OCI-LY3 (cell line): Measurements from ENCODE around the gene DENND5A.
A peak's percentile ranks its signal among the peaks of the same experiment; 100 is the strongest.
"Not testable (repeated sequence)": the region's sequence is repeated elsewhere in the genome, so short reads cannot be mapped to it uniquely, and the experiment has no call there.

Source experiments
- H2AFZ ChIP-seq: fragments of 200-600, 300-600 bp; shearing (Covaris generic); 2 replicates; pipeline ENCODE4 v1.6.0; 2014; ENCODE audit warnings: antibody characterized with exemption, low read depth, low read length
- H3K27ac ChIP-seq: fragments of 200-600, 300-600 bp; sonication (generic); 2 replicates; pipeline ENCODE4 v1.5.1; 2014; ENCODE audit warnings: mild to moderate bottlenecking, low read length, moderate library complexity, mixed read lengths
- H3K27me3 ChIP-seq: fragments of 200-600, 300-600 bp; sonication (generic); 2 replicates; pipeline ENCODE4 v1.6.1; 2014; ENCODE audit warnings: low read depth, low read length, mixed read lengths
- H3K36me3 ChIP-seq: fragments of 200-600, 300-600 bp; sonication (generic); replicated peaks from 2 replicates; pipeline ENCODE3; 2014; ENCODE audit warnings: low read depth, low read length, mixed read lengths
- H3K4me1 ChIP-seq: fragments of 300-600, 200-600 bp; sonication (generic); 2 replicates; pipeline ENCODE4 v1.6.1; 2014; ENCODE audit warnings: low read length, mixed read lengths
- H3K4me2 ChIP-seq: fragments of 200-600, 300-600 bp; sonication (generic); 2 replicates; pipeline ENCODE4 v1.6.1; 2014; ENCODE audit warnings: low read length, mixed read lengths
- H3K4me3 ChIP-seq: fragments of 300-600, 200-600 bp; sonication (generic); 2 replicates; pipeline ENCODE4 v1.5.1; 2014; ENCODE audit warnings: antibody characterized with exemption, mild to moderate bottlenecking, low read length, moderate library complexity
- H3K79me2 ChIP-seq: fragments of 300-600, 200-600 bp; shearing (Covaris generic); 2 replicates; pipeline ENCODE4 v1.6.1; 2014; ENCODE audit warnings: mild to moderate bottlenecking, low read length, mixed read lengths
- H3K9ac ChIP-seq: fragments of 300-600, 200-600 bp; shearing (Covaris generic); 2 replicates; pipeline ENCODE4 v1.6.0; 2014; ENCODE audit warnings: mild to moderate bottlenecking, low read length, moderate library complexity
- H3K9me3 ChIP-seq: fragments of 200-600, 300-600 bp; shearing (Covaris generic); 2 replicates; pipeline ENCODE4 v1.6.1; 2014; ENCODE audit warnings: low read length, mixed read lengths; ENCODE audit not compliant: insufficient read depth
- H4K20me1 ChIP-seq: fragments of 200-600, 300-600 bp; sonication (generic); 2 replicates; pipeline ENCODE4 v1.6.1; 2016; ENCODE audit warnings: low read length, mixed read lengths; ENCODE audit not compliant: insufficient read depth
- CTCF ChIP-seq: fragments of 200-600, 300-600 bp; sonication (generic); IDR thresholded peaks from 2 replicates; pipeline ENCODE4 v1.5.1; 2014; ENCODE audit warnings: antibody characterized with exemption, low read length, low read depth
- EZH2phosphoT487 ChIP-seq: fragments of 200-600 bp; shearing (Covaris generic); IDR thresholded peaks from 2 replicates; pipeline ENCODE4 v1.6.1; 2018; ENCODE audit warnings: antibody characterized with exemption, mixed run types, low read depth

The DENND5A gene

DNA sequence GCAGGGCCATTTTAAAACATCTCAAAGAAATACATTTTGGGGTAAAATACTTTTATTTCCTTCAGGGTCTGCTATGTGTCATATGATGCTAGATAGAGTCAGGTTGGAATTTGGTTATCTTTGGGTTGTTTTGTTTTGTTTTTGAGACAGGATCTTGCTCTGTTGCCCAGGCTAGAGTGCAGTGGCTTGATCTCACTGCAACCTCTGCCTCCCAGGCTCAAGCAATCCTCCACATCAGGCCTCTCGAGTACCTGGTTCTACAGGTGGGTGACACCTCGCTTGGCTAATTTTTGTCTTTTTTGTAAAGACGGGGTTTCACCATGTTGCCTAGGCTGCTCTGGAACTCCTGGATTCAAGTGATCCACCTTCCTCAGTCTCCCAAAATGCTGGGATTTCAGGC, 17.3 kb downstream of the DENND5A start:
- Histone ChIP-seq H3K36me3 (no peaks in the 10 kb centered on the region), H3K79me2 (peaks cover 75% of the 10 kb centered on the region), H3K4me1 (peaks cover 27% of the 10 kb centered on the region), H3K9me3 (no peaks in the 10 kb centered on the region), H4K20me1 (peaks cover 55% of the 10 kb centered on the region), H3K27me3 (no peaks in the 10 kb centered on the region), H3K4me3 (no peak overlapping the region), H3K27ac (no peak overlapping the region), H3K4me2 (no peak overlapping the region), H3K9ac (no peak overlapping the region), H2AFZ (no peak overlapping the region)
- TF ChIP-seq EZH2phosphoT487 (no peak), CTCF (no peak)

GRCh38 chr11:9236242-9236641, 28.9 kb downstream of the DENND5A start:
- not testable (repeated sequence) for H3K36me3 ChIP-seq, H3K27ac ChIP-seq, H3K9me3 ChIP-seq, H3K9ac ChIP-seq, H3K4me3 ChIP-seq, H3K4me2 ChIP-seq, H2AFZ ChIP-seq, H3K27me3 ChIP-seq
- Histone ChIP-seq H3K79me2 (peaks cover 75% of the 10 kb centered on the region), H4K20me1 (peaks cover 43% of the 10 kb centered on the region), H3K4me1 (peaks cover 14% of the 10 kb centered on the region)

DNA sequence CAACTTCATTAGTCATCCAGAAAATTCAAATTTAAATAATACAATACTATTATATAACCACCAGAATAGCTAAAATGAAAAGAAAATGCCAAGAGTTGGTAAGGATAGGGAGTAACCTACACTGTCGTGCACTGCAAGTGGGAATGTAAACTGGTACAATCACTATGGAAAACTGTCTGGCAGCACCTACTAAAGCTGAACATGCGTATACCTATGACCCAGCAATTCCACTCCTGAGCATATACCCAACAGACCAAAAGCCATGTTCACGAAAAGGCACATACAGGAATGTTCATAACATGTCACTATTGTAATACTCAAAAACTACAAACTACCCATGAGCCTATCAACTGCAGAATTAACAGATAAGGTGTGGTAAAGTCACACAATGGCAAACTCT, 32.7 kb downstream of the DENND5A start:
- Histone ChIP-seq H3K4me3 (no peak overlapping the region), H3K36me3 (peaks cover 5% of the 10 kb centered on the region), H3K9ac (no peak overlapping the region), H3K27ac (no peak overlapping the region), H3K9me3 (no peaks in the 10 kb centered on the region), H3K4me1 (peaks cover 8% of the 10 kb centered on the region), H3K4me2 (no peak overlapping the region), H3K79me2 (peaks cover 82% of the 10 kb centered on the region), H2AFZ (no peak overlapping the region), H3K27me3 (no peaks in the 10 kb centered on the region), H4K20me1 (peaks cover 59% of the 10 kb centered on the region)
- no peak for TF ChIP-seq EZH2phosphoT487
- TF ChIP-seq CTCF = no peak

- no peak overlapping the region for H3K9ac ChIP-seq
- 0 out of 2 replicates have a peak overlapping the region, but pooled peaks have one; percentile 3 for H3K4me2 ChIP-seq
- H3K4me3 ChIP-seq = no peak overlapping the region
- H3K9me3 ChIP-seq = no peaks in the 10 kb centered on the region
- TF ChIP-seq EZH2phosphoT487 = no peak
- H3K4me1 ChIP-seq = peaks cover 8% of the 10 kb centered on the region
- no peak overlapping the region for H2AFZ ChIP-seq
- H3K27me3 ChIP-seq = no peaks in the 10 kb centered on the region
- peaks cover 62% of the 10 kb centered on the region for H4K20me1 ChIP-seq
- H3K36me3 ChIP-seq = peaks cover 5% of the 10 kb centered on the region
- no peak overlapping the region for H3K27ac ChIP-seq
- H3K79me2 ChIP-seq = peaks cover 80% of the 10 kb centered on the region
These were observed 33.3 kb downstream of the DENND5A start for GRCh38 chr11:9231848-9232177.

- H3K27ac ChIP-seq = no peak overlapping the region
- H3K9me3 ChIP-seq = no peaks in the 10 kb centered on the region
- peaks cover 58% of the 10 kb centered on the region for H4K20me1 ChIP-seq
- peaks cover 5% of the 10 kb centered on the region for H3K36me3 ChIP-seq
- TF ChIP-seq EZH2phosphoT487 = no peak
- no peak for TF ChIP-seq CTCF
- no peak overlapping the region for H3K4me2 ChIP-seq
- H2AFZ ChIP-seq = no peak overlapping the region
- H3K4me1 ChIP-seq = peaks cover 8% of the 10 kb centered on the region
- H3K9ac ChIP-seq = no peak overlapping the region
- H3K4me3 ChIP-seq = no peak overlapping the region
- no peaks in the 10 kb centered on the region for H3K27me3 ChIP-seq
- peaks cover 88% of the 10 kb centered on the region for H3K79me2 ChIP-seq
These were observed 34.9 kb downstream of the DENND5A start for GRCh38 chr11:9230296-9230695.
